ENCODE results near the gene ANK2. TPM values are rescaled to one million over a fixed set of nuclear protein-coding genes. Genes with fewer than 3 reads are reported as not detected.

ANK2 gene
- total RNA-seq, 1 experiment from 2014 or later: 5.6 TPM

GRCh38 chr4:113020966-113021365, 28.5 kb upstream of the ANK2 start:
- ATAC-seq (no peak), DNase-seq (ENCODE audit: low read depth, low spot score) (no peak)
- ChIA-PET CTCF (no interaction called here), POLR2A (no interaction called here), RAD21 (ENCODE audit: low non-redundant PET in 1 of 2, low total read pairs in 2 of 2, uncharacterized antibody in 2 of 2, unreplicated experiment in 2 of 2) (no interaction called here)
- H4K20me1 ChIP-seq (ENCODE audit: insufficient read depth): no peaks in the 10 kb centered on the region; the same call in 1 of the 2 replicates
- no peaks in the 10 kb centered on the region for H3K36me3 ChIP-seq (ENCODE audit: control insufficient read depth in 1 of 2, insufficient read depth in 2 of 2, low read length in 2 of 2)
- no peak overlapping the region for H2AFZ ChIP-seq (ENCODE audit: low read depth, low read length, poor library complexity, severe bottlenecking)
- H3K27ac ChIP-seq (ENCODE audit: low read depth, low read length): no peak overlapping the region
- H3K79me2 ChIP-seq (ENCODE audit: insufficient read depth, low read length): no peaks in the 10 kb centered on the region
- no peaks in the 10 kb centered on the region for H3K9me3 ChIP-seq (ENCODE audit: control insufficient read depth in 1 of 2, insufficient read depth in 1 of 2, low read depth in 1 of 2, low read length in 2 of 2)
- H3K9ac ChIP-seq (ENCODE audit: low read length): no peak overlapping the region
- H3K4me1 ChIP-seq (ENCODE audit: control insufficient read depth in 1 of 2, insufficient read depth in 2 of 2, low read length in 2 of 2): no peaks in the 10 kb centered on the region
- no TSS peak for BruUV-seq (replicated peaks)
- H3K27me3 ChIP-seq (ENCODE audit: insufficient read depth, low read length): no peaks in the 10 kb centered on the region
- no peak for TF ChIP-seq ATF3 (IDR thresholded peaks at IDR 0.05)
- no peak for TF ChIP-seq CTCF (IDR thresholded peaks at IDR 0.05 in 2 of 3, conservative IDR thresholded peaks at IDR 0.05 in 1 of 3; ENCODE audit: borderline replicate concordance in 1 of 3, insufficient read depth in 1 of 3, low read depth in 2 of 3, low read length in 2 of 3)
- no peak for TF ChIP-seq JUND (IDR thresholded peaks at IDR 0.05)
- no peak for TF ChIP-seq EZH2 (IDR thresholded peaks at IDR 0.05)
- no peak for TF ChIP-seq POLR2AphosphoS5 (IDR thresholded peaks at IDR 0.05; ENCODE audit: low read depth, low read length)
- TF ChIP-seq REST (IDR thresholded peaks at IDR 0.05; ENCODE audit: low read depth): no peak
- TF ChIP-seq MAX (IDR thresholded peaks at IDR 0.05): no peak
- no peak for TF ChIP-seq TCF7L2 (IDR thresholded peaks at IDR 0.05; ENCODE audit: borderline replicate concordance, extremely low read depth, insufficient read depth, insufficient read length)
- TF ChIP-seq EGR1 (IDR thresholded peaks at IDR 0.05; ENCODE audit: low read depth): no peak
- no peak for TF ChIP-seq ZBTB33 (IDR thresholded peaks at IDR 0.05; ENCODE audit: extremely low read depth, insufficient replicate concordance, low read length)
- no peak for TF ChIP-seq YY1 (IDR thresholded peaks at IDR 0.05; ENCODE audit: extremely low read depth, insufficient replicate concordance, low read depth, low read length)
- no peak for TF ChIP-seq SRF (IDR thresholded peaks at IDR 0.05; ENCODE audit: low read depth)
- TF ChIP-seq ZNF274 (IDR thresholded peaks at IDR 0.05; ENCODE audit: low read depth, low read length): no peak
- TF ChIP-seq SIN3A (IDR thresholded peaks at IDR 0.05; ENCODE audit: low read depth): no peak
- no peak for TF ChIP-seq RAD21 (IDR thresholded peaks at IDR 0.05; ENCODE audit: low read depth)
- TF ChIP-seq CBX3 (IDR thresholded peaks at IDR 0.05; ENCODE audit: low read depth): no peak
- no peaks in the 10 kb centered on the region for H3K9me2 ChIP-seq (ENCODE audit: insufficient read depth)
- H3K4me3 ChIP-seq (replicated peaks in 1 of 2; ENCODE audit: low read depth in 1 of 2, low read length in 2 of 2): no peak overlapping the region
- intact Hi-C loops (cut with micrococcal nuclease): no loop called here
- H3K4me2 ChIP-seq (ENCODE audit: low read length): no peak overlapping the region
